ENCODE data around the gene NR1D1. TPM values are rescaled to one million over a fixed set of nuclear protein-coding genes. Genes with fewer than 3 reads are reported as not detected.

Gene NR1D1
- total and polyA plus RNA-seq, 2 of the 13 experiments (the other 11 are each of a cell fraction or from before 2014, with no cell fraction given) = 2.1 to 2.7 TPM

GRCh38 chr17:40107522-40108174, 7.3 kb upstream of the NR1D1 start (continued):
- TF ChIP-seq FOXA1 (IDR thresholded peaks at IDR 0.05) = no peak
- TF ChIP-seq FOXA1 (CRISPR knock-in tag; IDR thresholded peaks at IDR 0.05) = no peak
- no peak for TF ChIP-seq MXD4 (CRISPR knock-in tag; IDR thresholded peaks at IDR 0.05)
- 0 out of 2 replicates have a peak, but pooled peaks have one; percentile 64 for TF ChIP-seq GZF1 (CRISPR knock-in tag; IDR thresholded peaks at IDR 0.05)
- peak; percentile 79 for TF ChIP-seq RARA (CRISPR knock-in tag; IDR thresholded peaks at IDR 0.05)
- TF ChIP-seq ZNF616 (CRISPR knock-in tag; IDR thresholded peaks at IDR 0.05; ENCODE audit: low read depth) = no peak
- no peak for TF ChIP-seq ZNF460 (CRISPR knock-in tag; IDR thresholded peaks at IDR 0.05; ENCODE audit: borderline replicate concordance)
- no peak for TF ChIP-seq ZNF20 (CRISPR knock-in tag; IDR thresholded peaks at IDR 0.05)
- TF ChIP-seq ZMYM2 (CRISPR knock-in tag; IDR thresholded peaks at IDR 0.05) = no peak
- peak; percentile 14; the same call in 1 of the 2 replicates for TF ChIP-seq CEBPB (IDR thresholded peaks at IDR 0.05; ENCODE audit: borderline replicate concordance, low read depth, low read length)
- no peak for TF ChIP-seq XRCC5 (optimal IDR thresholded peaks at IDR 0.05; ENCODE audit: low read length)
- no peak; the same call in 1 of the 2 replicates for TF ChIP-seq NKX3-1 (CRISPR knock-in tag; IDR thresholded peaks at IDR 0.05)
- no peak for TF ChIP-seq ATF7-NPFF (CRISPR knock-in tag; IDR thresholded peaks at IDR 0.05; ENCODE audit: low read depth)
- no peak for TF ChIP-seq KDM4B (CRISPR knock-in tag; IDR thresholded peaks at IDR 0.05)
- no peak for TF ChIP-seq ZFP1 (CRISPR knock-in tag; IDR thresholded peaks at IDR 0.05)
- TF ChIP-seq CREB1 (IDR thresholded peaks at IDR 0.05) = no peak
- no peak for TF ChIP-seq CREB1 (CRISPR knock-in tag; IDR thresholded peaks at IDR 0.05)
- peak; percentile 9; the same call in 1 of the 2 replicates for TF ChIP-seq ARID4A (CRISPR knock-in tag; IDR thresholded peaks at IDR 0.05; ENCODE audit: borderline replicate concordance)
- TF ChIP-seq ZNF839 (CRISPR knock-in tag; IDR thresholded peaks at IDR 0.05; ENCODE audit: borderline replicate concordance) = no peak
- TF ChIP-seq, protein P1, sequence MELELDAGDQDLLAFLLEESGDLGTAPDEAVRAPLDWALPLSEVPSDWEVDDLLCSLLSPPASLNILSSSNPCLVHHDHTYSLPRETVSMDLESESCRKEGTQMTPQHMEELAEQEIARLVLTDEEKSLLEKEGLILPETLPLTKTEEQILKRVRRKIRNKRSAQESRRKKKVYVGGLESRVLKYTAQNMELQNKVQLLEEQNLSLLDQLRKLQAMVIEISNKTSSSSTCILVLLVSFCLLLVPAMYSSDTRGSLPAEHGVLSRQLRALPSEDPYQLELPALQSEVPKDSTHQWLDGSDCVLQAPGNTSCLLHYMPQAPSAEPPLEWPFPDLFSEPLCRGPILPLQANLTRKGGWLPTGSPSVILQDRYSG (CRISPR knock-in tag; IDR thresholded peaks at IDR 0.05) = no peak
- no peak for TF ChIP-seq KAT2B (IDR thresholded peaks at IDR 0.05; ENCODE audit: borderline replicate concordance, low read depth, low read length)
- no peak for TF ChIP-seq ZNF484 (CRISPR knock-in tag; IDR thresholded peaks at IDR 0.05; ENCODE audit: borderline replicate concordance, low read depth)
- TF ChIP-seq FOXJ3 (CRISPR knock-in tag; IDR thresholded peaks at IDR 0.05; ENCODE audit: borderline replicate concordance) = no peak
- TF ChIP-seq ZNF235 (CRISPR knock-in tag; IDR thresholded peaks at IDR 0.05; ENCODE audit: borderline replicate concordance) = no peak
- no peak for TF ChIP-seq ZNF337 (CRISPR knock-in tag; IDR thresholded peaks at IDR 0.05; ENCODE audit: borderline replicate concordance, low read depth)
- no peak for TF ChIP-seq TP53 (CRISPR knock-in tag; conservative IDR thresholded peaks at IDR 0.05)
- TF ChIP-seq NR3C1 (CRISPR knock-in tag; IDR thresholded peaks at IDR 0.05) = no peak
- TF ChIP-seq ELF1 (CRISPR knock-in tag; IDR thresholded peaks at IDR 0.05) = peak; percentile 20; the same call in 1 of the 2 replicates
- TF ChIP-seq MXD3 (CRISPR knock-in tag; IDR thresholded peaks at IDR 0.05) = no peak
